ENCODE results near the gene INO80B.

DNA sequence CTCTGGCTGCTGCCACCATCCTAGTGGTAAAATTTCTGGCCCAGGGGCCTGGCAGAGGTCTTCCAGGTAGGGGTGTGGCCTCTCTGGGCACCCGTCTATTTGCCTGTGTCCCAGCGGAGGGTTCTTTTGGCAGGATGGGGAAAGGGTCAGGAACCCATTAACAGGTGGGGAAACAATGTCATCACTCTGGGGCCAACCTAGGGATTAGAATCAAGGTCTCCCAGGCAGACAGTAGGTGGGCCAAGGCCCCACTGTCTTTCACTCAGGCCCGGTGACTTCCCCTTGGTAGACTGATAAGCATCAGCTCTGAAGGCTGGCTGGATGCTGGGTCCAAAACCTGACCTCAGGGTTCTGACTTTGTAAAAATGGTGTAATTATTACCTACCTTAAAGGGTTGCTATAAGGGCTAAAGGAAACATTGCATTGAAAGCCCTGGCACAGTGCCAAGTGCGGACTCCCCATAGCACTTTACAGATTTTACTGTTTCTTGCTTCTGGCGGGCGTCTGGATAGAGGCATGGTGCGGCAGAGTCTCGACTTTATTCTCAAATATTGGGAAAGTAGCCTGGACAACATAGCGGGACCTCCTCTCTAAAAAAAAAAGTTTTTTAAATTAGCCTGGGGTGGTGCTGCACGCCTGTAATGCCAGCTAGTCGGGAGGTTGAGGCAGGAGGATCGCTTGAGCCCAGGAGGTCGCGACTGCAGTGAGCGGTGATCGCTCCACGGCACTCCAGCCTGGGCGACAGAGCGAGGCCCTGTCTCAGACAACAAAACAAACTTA is 42.3 kb downstream of the INO80B start:
- TF ChIP-seq POLR2AphosphoS5 (IDR thresholded peaks at IDR 0.05; ENCODE audit: low read depth, low read length) (no peak), TAF1 (IDR thresholded peaks at IDR 0.05; ENCODE audit: borderline replicate concordance, insufficient read depth, low read length) (no peak), FOXP2 (optimal IDR thresholded peaks at IDR 0.05; ENCODE audit: borderline replicate concordance, extremely low read depth, extremely low read length, insufficient read depth) (no peak)
- TF ChIP-seq, protein P1, sequence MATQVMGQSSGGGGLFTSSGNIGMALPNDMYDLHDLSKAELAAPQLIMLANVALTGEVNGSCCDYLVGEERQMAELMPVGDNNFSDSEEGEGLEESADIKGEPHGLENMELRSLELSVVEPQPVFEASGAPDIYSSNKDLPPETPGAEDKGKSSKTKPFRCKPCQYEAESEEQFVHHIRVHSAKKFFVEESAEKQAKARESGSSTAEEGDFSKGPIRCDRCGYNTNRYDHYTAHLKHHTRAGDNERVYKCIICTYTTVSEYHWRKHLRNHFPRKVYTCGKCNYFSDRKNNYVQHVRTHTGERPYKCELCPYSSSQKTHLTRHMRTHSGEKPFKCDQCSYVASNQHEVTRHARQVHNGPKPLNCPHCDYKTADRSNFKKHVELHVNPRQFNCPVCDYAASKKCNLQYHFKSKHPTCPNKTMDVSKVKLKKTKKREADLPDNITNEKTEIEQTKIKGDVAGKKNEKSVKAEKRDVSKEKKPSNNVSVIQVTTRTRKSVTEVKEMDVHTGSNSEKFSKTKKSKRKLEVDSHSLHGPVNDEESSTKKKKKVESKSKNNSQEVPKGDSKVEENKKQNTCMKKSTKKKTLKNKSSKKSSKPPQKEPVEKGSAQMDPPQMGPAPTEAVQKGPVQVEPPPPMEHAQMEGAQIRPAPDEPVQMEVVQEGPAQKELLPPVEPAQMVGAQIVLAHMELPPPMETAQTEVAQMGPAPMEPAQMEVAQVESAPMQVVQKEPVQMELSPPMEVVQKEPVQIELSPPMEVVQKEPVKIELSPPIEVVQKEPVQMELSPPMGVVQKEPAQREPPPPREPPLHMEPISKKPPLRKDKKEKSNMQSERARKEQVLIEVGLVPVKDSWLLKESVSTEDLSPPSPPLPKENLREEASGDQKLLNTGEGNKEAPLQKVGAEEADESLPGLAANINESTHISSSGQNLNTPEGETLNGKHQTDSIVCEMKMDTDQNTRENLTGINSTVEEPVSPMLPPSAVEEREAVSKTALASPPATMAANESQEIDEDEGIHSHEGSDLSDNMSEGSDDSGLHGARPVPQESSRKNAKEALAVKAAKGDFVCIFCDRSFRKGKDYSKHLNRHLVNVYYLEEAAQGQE (IDR thresholded peaks at IDR 0.05; ENCODE audit: insufficient read depth in 1 of 2, low read depth in 2 of 2, low read length in 2 of 2), result no peak

Data from PFSK-1 (cell line).